ENCODE data around the gene UMOD.
"Not testable (repeated sequence)": the region's sequence is repeated elsewhere in the genome, so short reads cannot be mapped to it uniquely, and the experiment has no call there.

UMOD gene

GRCh38 chr16:20325005-20325404 lies 27.5 kb downstream of the UMOD start:
- TF ChIP-seq CTCF (IDR thresholded peaks at IDR 0.05; ENCODE audit: control insufficient read depth, extremely low read depth, insufficient read depth) = no peak
- no peak overlapping the region for H3K4me3 ChIP-seq (ENCODE audit: low read depth, low read length)
- no peak for DNase-seq (ENCODE audit: low read depth)

- no peak for TF ChIP-seq CTCF (IDR thresholded peaks at IDR 0.05; ENCODE audit: control insufficient read depth, extremely low read depth, insufficient read depth)
- DNase-seq (ENCODE audit: low read depth) = no peak
- H3K4me3 ChIP-seq (ENCODE audit: low read depth, low read length) = no peak overlapping the region
Measured at GRCh38 chr16:20323591-20324117, 28.9 kb downstream of the UMOD start.

- no peak for TF ChIP-seq CTCF (IDR thresholded peaks at IDR 0.05; ENCODE audit: control insufficient read depth, extremely low read depth, insufficient read depth)
- no peak for DNase-seq (ENCODE audit: low read depth)
- H3K4me3 ChIP-seq (ENCODE audit: low read depth, low read length) = no peak overlapping the region
Measured at GRCh38 chr16:20322696-20323095, 29.8 kb downstream of the UMOD start.

GRCh38 chr16:20321671-20322070 lies 30.8 kb downstream of the UMOD start:
- H3K4me3 ChIP-seq (ENCODE audit: low read depth, low read length) = no peak overlapping the region
- no peak for TF ChIP-seq CTCF (IDR thresholded peaks at IDR 0.05; ENCODE audit: control insufficient read depth, extremely low read depth, insufficient read depth)
- DNase-seq (ENCODE audit: low read depth) = no peak

- not testable (repeated sequence) for DNase-seq (ENCODE audit: low read depth); H3K4me3 ChIP-seq (ENCODE audit: low read depth, low read length)
Measured at GRCh38 chr16:20321051-20321450, 31.5 kb downstream of the UMOD start.

- TF ChIP-seq CTCF (IDR thresholded peaks at IDR 0.05; ENCODE audit: control insufficient read depth, extremely low read depth, insufficient read depth) = no peak
- DNase-seq (ENCODE audit: low read depth) = no peak
Measured at GRCh38 chr16:20320592-20320991, 31.9 kb downstream of the UMOD start.

GRCh38 chr16:20320178-20320577 lies 32.3 kb downstream of the UMOD start:
- TF ChIP-seq CTCF (IDR thresholded peaks at IDR 0.05; ENCODE audit: control insufficient read depth, extremely low read depth, insufficient read depth) = no peak
- no peak overlapping the region for H3K4me3 ChIP-seq (ENCODE audit: low read depth, low read length)
- DNase-seq (ENCODE audit: low read depth) = no peak

More at GRCh38 chr16:20320592-20320991, 31.9 kb downstream of the UMOD start:
- H3K4me3 ChIP-seq (ENCODE audit: low read depth, low read length) = no peak overlapping the region

Measured in LNCaP clone FGC (cell line).